CD4-positive, alpha-beta T cell treated with Interleukin-2 at 100 ng/mL for 4 hours (primary cell): Measurements from ENCODE around the gene PCNA.
"Not testable (repeated sequence)": the region's sequence is repeated elsewhere in the genome, so short reads cannot be mapped to it uniquely, and the experiment has no call there.

Experiments
- DNase-seq: peaks from one replicate; pipeline ENCODE4 v3.0.0-alpha.2; 2020; ENCODE audit warnings: low spot score

The PCNA gene

DNA sequence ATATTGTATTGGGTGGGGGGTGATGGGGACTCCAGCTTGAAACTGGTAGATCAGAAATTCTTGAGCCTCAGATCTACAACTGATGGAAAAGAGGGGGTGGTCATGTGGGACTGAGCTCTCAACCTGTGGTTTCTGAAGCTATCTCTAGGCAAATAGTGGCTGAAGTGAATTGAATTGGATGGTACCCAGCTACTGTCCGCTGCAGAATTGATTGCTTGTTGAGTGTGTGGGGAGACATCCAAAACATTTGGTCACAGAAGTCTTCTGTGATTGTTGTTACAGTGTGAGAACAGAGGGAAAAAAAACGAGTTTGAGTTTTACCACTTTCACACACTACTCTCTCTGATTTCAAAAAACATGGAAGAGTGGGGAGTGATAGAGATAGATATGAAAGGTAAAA lies 21.9 kb upstream of the PCNA start:
- DNase-seq: no peak

DNA sequence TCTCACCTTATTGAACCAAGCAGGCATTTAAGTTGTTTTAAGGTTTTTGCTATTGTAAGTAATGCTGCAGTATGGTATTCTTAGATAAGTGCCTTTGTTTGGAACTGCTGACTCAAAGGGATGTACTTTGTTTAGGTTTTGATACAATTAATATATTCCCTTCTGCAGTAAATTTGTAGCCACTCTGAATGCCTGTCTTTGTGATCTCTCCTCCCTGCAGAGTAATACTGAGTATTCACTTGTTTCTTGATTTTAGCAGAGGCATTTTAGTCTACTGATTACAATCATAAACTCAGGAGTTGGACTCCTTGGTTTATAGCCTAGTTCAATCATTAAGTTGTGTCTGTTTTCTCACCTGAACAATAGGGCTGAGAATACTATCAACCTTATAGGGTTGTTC lies 20.4 kb upstream of the PCNA start:
- no peak for DNase-seq

DNA sequence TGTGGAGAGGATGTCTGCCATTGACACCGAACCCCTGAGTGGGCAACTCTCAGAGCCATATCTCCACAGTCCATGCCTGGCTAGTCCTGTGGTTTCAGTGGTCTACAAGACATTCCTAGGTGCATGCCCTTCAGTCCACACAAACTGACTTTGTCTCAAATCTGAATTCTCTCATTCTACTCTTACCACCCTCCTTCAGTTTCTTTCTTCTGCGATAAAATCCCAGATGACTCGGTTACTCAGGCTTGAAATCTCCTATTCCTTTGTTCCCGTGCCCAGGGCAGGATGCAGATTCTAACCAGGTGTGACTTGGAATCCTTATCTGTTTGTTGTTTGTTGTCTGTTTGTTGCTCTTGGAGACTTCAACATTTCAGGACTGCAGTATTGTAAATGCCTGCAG lies 16.3 kb upstream of the PCNA start:
- DNase-seq: no peak

GRCh38 chr20:5135363-5136012 lies 15.7 kb upstream of the PCNA start:
- DNase-seq: no peak

DNA sequence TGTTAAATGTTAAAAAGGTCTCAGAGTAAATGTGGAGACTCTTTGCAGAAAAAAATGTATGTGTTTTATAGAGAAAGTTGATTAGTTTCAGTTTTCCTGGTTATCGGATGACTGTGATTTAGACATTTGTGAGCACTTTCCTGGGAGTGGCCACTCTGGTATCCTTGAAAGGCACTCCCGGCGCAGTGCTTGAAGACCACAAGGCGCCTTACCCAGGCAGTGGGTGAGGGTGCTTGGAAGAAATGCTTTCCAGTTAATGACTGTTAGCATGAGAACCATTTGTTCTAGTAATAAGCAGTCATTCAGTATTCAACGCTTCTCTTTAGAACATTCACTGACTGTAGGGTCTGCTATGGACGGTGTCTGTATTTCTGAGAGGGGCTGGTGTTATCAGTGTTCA lies 14.2 kb upstream of the PCNA start:
- DNase-seq: no peak

GRCh38 chr20:5131502-5131901 lies 11.7 kb upstream of the PCNA start:
- no peak for DNase-seq

- no peak for DNase-seq
Observed at GRCh38 chr20:5128886-5129285, 9.1 kb upstream of the PCNA start.

- DNase-seq: no peak
Observed at GRCh38 chr20:5127859-5128424, 8.2 kb upstream of the PCNA start.

DNA sequence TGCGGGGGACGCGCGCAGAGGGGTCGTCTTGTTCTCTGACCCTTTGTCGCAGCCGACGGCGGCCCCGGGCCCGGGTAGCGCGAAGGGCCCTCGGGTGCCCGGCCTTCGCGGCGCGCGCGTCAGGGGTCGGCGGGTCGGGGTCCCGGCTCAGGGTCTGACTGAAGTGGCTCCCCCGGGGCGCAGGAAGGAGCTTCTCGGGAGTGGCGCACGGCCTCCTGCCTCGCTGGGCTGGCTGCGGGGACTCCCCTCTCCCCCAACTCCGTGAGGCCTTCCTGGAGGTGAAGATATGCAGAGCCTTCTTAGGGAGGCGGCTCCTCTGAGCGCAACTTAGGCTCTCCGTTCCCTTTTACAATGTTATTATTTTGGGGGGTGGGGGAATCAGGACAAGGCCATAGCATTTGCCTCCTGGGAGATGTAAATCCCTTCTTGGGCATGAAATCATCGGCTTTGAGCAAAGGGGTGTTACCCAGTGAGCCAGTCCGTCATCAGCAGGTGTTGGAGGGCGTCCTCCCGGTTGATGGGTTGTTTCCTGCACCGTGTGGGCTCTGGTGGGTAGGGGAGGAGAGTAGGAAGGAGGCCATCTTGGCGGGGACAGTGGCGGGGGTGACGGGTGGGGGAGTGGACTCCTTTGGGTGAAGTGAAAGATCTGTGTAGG lies 7.6 kb upstream of the PCNA start:
- peak; percentile 61 for DNase-seq

GRCh38 chr20:5126512-5127203 lies 6.9 kb upstream of the PCNA start, which contains the start of gene CDS2:
CDS2 (plus strand) TSS chr20:5127008; CDS start chr20:5127093, 85 bp downstream.
- DNase-seq: peak; percentile 100

- no peak for DNase-seq
Observed at GRCh38 chr20:5122873-5123260, 3.1 kb upstream of the PCNA start.

- no peak for DNase-seq
Observed at GRCh38 chr20:5120185-5120476, 373 bp upstream of the PCNA start.

- no peak for DNase-seq
Observed at GRCh38 chr20:5119143-5119434, 669 bp downstream of the PCNA start.

GRCh38 chr20:5118220-5119142 lies 1.3 kb downstream of the PCNA start:
- no peak for DNase-seq

- DNase-seq: no peak
Observed at GRCh38 chr20:5116875-5117274, 2.9 kb downstream of the PCNA start.

DNA sequence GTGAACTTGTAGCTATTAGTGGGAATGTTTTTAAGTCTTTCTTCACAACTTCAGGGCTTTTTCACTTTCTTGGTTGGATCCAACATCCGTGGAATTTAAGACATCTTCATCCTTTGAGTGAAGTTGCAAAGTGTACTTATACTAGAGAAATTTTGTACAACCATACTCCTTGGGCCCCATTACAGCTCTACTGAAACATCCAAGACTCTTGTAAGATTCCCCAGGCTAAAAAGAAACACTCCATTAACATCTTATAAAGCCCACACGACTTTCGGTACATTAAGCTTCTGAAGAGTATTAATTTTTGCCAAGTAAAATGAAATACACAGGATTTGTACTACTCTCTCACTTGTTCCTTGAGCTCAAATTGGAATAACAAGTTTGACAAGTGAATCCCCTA lies 5.4 kb downstream of the PCNA start:
- no peak for DNase-seq

DNA sequence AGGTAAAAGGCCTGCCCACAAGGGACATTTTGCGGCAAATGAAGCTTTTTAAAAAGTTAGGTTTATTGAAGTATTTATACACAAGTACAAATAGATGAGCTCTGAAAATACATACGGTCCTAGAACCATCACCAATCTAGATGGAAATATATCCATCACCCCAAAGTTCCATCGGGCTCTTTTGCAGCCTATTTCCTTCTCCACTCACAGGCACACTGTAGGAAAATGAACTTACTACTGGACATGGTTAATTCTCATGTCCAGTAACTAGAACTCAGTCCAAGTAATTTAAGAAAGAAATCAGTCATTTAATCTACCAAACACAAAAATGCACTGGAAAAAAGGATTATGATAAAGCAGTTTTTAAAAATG lies 6.2 kb downstream of the PCNA start:
- no peak for DNase-seq

GRCh38 chr20:5109276-5109675 lies 10.5 kb downstream of the PCNA start:
- no peak for DNase-seq

GRCh38 chr20:5104479-5104878 lies 15.3 kb downstream of the PCNA start:
- DNase-seq: no peak

GRCh38 chr20:5100684-5101347 lies 18.9 kb downstream of the PCNA start:
- DNase-seq: peak; percentile 81

DNA sequence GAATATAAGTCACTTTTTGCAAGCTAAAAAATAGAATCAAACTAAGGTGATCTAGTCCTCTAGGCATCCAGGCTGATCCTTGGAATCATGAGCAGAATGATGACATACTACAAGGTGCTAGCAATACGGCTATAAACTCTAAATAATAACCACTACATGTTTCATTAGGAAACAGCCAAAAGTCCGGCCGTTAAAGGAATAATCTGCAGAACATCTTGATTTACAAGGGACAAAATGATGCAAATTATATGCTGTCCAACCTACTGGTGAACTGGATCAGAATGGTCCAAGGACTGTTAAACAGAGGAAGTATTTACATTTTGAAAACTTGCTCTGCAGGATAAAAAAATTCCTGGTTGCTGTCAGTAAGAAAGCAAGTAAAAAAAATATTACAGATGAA lies 19.8 kb downstream of the PCNA start:
- DNase-seq: not testable (repeated sequence)

- not testable (repeated sequence) for DNase-seq
Observed at GRCh38 chr20:5099009-5099408, 20.7 kb downstream of the PCNA start.
